ENCODE data around the gene CES2.
"Not testable (repeated sequence)": the region's sequence is repeated elsewhere in the genome, so short reads cannot be mapped to it uniquely, and the experiment has no call there.

Gene CES2

DNA sequence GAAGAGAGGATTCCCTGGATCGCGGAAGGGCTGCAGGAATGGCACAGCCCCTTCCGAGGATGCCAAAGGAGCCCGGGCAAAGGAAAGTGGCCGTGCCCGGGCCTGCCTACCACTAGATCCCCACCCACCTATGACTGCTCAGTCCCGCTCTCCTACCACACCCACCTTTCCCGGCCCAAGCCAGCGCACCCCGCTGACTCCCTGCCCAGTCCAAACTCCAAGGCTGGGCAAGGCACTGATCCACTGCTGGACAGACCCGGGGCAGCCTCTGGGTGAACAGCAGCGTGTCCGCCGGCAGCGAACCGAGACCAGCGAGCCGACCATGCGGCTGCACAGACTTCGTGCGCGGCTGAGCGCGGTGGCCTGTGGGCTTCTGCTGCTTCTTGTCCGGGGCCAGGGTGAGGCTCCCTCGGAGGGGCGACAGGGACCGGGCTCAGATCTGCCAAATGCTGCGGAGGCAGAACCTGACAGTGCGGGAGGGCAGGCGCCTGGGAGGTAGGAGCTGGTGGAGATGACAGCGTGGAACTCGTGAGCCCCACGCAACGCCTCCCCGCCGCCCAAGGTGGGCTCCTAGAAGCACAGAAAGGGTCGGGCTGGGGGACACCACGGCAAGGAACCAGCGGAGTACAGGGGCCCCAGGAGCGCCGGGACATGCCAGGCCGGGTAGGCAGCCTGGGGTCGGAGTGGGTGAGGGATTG, at the start of gene CES2:
TSS of gene CES2 (plus strand) at position 203 of the 698 bp plus-strand sequence. CDS start at position 323, 120 bp downstream.
- no peak for DNase-seq

GRCh38 chr16:66886321-66886720, 49.0 kb upstream of the CES2 start:
- DNase-seq: no peak

GRCh38 chr16:66886914-66887313, 48.4 kb upstream of the CES2 start:
- DNase-seq: no peak

DNA sequence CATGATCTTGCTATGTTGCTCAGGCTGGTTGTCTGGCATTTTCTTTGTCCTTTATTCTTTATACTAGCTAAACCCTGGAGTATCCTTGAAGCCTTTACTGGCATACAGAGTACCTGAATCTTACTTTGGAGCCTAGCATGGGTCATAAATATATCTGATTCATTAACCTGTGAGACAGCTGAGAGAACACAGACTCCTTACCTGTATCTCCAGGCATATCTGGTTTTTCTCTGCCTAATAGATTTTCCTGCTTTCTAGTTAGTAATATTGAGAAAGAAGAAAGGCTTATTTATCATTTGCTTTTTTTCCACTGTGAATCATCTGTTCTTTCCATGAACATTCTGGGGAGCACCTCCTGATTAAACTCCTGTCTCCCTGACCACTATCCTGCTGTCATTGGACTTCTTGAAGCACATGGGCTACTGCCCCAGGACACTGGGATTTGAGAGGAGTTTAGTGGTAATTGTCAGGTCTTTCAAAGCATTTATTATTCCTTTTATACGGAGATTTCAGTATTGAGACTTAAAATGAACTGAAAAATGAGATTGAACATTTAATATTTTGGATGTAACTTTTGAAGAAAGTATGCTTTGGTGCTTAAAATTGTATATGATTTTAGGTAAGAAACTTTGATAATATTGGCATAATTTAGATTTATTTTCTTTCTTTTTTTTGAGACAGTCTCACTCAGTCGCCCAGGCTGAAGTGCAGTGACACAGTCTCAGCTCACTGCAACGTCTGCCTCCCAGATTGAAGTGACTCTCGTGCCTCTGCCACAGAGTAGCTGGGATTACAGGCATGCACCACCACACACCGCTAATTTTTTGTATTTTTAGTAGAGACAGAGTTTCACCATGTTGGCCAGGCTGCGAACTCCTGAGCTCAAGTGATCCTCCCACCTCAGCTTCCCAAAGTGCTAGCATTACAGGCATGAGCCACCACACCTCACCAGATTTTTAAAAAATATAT, 46.4 kb upstream of the CES2 start:
- DNase-seq: no peak

DNA sequence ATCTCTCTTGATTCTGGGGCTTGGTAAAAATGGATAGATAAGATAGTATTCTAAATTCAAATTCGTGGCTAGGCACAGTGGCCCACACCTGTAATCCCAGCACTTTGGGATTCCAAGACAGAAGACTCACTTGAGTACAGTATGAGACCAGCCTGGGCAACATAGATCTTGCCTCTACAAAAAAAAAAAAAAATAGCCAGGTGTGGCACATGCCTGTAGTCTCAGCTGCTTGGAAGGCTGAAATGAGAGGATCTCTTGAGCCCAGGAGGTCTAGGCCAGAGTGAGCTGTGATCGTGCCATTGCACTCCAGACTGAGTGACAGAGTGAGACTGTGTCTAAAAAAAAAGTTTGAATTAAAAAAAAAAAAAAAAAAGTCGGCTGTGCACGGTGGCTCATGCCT, 45.7 kb upstream of the CES2 start:
- no peak for DNase-seq

GRCh38 chr16:66890799-66891198, 44.5 kb upstream of the CES2 start:
- DNase-seq: no peak

DNA sequence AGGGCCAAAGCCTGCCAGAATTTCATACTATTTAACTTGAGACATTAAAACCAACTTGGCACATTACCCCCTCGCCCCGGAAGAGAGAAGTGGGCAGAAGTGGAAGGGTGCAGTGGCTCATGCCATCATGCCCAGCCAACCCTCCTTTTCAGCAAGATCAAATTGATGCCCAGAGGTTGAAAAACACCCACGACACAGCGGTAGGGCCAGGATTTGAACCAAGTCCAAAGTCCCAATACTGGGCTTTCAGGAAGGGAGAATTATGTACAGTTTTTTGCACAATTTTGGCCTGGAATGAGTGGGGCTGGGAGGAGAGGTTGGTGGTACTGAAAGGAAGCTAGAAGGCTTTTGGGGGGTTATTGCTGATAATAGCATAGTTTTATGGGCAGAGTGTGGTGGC, 44.0 kb upstream of the CES2 start:
- no peak for DNase-seq

DNA sequence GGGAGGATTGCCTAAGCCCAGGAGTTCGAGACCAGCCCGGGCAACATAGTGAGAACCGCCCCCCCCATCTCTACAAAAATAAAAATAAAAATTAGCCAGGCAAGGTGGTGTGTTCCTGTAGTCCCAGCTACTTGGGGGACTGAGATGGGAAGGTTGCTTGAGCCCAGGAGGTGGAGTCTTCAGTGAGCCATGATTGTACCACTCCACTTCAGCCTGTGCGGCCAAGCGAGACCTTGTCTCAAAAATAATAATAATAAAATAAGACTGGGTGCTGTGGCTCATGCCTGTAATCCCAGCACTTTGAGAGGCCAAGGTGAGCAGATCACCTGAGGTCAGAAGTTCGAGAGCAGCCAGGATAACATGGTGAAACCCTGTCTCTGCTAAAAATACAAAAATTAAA, 43.5 kb upstream of the CES2 start:
- no peak for DNase-seq

DNA sequence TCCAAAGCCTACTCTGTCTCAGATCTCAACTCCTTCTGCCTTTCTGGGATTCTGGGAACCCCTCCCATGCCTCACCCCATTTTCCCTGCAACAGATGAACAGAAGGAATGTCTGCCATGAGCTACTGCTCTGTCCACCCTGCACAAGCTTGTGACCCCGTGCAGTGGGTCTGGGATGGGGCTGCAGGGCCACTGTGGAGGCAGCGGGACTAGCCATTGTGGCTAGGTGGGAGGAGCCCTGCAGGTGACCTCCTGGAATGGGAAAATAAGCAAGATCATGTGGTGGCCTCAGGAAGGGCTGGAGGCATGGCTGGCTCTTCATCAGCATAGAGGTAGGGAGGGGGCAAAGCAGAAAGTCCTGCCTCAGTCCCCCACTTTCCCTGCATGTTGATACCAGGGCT, 41.3 kb upstream of the CES2 start:
- DNase-seq: no peak

DNA sequence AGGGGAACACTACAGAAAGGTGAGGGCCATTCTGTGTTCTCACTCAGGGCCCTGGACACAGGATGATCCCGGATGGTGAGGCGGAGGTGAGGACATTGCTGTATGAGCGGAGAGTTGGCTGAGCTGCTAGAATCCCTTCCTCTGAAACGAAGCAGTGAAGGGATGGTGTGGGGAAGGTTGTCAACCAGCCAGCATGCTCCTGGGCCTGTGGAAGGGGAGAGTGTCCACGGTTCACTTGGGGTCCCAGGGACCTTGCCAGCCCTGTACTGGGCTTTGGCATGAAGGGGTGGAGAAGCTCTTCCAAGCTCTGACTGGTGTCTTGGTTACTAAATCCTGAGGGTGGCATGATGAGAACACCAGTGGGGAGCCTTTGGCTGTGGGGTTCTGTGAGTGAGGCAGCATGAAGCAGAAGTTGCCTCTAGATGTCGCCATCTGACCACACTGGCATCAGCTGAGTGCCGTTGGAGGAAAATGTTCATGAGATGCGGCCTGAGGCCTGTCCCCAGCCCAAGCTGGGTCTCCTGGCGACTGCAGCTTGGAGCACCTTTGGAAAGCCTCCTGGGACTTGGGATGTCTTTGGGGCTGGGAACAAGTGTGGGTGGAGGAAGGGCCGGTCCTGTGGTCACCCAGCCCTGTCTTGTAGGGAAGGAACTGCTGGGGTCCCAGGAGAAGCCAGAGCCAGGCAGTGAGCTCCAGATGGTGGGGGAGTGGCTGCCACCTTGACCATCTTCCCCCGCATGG, 40.2 kb upstream of the CES2 start:
- DNase-seq: peak; percentile 27

GRCh38 chr16:66895689-66895979, 39.7 kb upstream of the CES2 start:
- DNase-seq: no peak

DNA sequence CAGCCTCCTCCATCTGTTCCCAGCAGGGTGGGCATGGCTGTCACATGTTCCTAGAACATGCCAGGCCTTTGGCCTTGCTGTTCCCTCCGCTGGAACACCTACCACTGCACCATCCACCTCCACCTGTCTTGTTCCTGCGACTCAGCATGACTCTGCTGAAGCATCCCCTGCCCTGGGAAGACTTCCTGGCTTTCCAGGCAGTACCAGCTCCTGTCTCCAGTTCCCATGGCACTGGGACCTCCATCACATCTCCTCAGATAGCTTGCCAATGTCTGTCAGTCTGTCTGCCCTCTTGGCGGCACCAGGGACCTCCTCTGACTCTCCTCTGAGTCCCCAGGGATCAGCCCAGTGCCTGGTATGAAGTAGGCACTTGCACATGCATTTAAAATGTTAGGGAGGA, 39.3 kb upstream of the CES2 start:
- no peak for DNase-seq

DNA sequence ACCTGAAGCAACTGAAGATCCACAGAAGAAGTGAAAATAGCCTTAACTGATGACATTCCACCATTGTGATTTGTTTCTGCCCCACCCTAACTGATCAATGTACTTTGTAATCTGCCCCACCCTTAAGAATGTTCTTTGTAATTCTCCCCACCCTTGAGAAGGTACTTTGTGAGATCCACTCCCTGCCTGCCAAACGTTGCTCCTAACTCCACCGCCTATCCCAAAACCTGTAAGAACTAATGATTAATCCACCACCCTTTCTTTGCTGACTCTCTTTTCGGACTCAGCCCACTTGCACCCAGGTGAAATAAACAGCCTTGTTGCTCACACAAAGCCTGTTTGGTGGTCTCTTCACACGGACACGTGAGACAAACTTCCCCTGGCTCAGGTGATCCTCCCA, 38.6 kb upstream of the CES2 start:
- not testable (repeated sequence) for DNase-seq

DNA sequence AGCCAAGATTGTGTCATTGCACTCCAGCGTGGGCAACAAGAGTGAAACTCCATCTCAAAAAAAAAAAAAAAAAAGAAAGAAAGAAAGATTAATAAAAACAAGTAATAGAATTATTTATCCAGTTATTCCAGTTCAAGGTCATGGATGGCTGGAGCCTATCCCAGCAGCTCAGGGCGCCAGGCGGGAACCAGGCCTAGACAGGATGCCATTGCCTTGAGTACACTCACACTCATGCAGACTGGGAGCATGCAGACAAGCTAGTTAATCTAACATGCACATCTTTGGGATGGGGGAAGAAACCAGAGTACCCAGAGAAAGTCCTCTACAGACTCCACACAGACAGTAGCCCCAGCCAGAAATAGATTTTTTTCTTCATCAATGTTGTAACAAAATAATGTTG, 37.1 kb upstream of the CES2 start:
- no peak for DNase-seq

GRCh38 chr16:66898933-66899309, 36.4 kb upstream of the CES2 start:
- DNase-seq: no peak

DNA sequence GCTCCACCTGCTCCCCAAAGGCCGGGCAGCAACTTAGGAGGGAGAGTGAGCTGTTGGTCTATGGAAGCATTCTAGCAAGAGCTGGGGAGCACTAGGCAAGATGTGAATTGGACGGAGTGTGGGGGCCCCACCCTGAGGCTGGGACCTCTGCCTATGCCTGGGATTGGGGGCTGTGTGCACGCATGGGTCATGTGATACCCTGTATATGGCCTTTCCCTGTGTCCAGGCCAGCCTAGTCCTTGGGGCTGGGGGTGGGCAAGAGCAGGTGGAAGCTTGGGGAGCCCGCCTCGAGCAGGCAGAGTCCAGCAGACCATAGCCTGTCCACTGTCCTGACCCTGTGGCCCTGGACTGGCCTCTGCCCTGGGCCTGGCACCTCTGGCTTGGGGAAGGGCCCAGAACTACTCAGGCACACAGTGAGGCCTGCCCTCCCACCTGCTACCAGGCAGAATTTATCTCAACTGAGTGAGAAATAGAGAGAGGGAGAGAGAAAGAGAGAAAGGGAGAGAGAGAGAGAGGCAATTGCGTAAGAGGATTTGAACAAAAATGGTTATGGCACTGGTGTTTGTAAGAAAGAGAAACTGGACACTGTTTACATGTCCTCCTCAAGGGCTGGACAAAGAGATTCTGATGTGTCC, 35.9 kb upstream of the CES2 start:
- DNase-seq: no peak

GRCh38 chr16:66899945-66900710, 35.2 kb upstream of the CES2 start:
- DNase-seq: peak; percentile 23

GRCh38 chr16:66900721-66901441, 34.4 kb upstream of the CES2 start:
- no peak for DNase-seq

DNA sequence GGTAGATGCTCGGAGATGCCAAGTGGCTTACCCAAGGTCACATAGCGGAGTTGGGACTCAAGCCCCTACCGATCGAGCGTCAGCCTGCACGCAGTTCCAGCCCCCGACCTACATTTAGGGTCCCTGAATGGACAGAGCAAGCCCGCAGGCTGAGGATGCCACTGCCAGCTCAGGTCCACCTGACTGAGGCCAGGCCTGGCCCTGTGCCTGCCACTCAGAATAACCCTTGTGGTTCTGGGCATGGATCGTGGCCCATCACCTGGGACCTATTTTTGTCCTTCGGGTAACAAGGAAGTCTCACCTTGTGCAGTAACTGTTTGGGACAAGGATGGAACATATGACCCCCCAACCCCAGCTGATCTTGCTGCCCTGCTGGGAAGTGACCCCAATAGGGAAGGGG, 33.7 kb upstream of the CES2 start:
- DNase-seq: no peak

DNA sequence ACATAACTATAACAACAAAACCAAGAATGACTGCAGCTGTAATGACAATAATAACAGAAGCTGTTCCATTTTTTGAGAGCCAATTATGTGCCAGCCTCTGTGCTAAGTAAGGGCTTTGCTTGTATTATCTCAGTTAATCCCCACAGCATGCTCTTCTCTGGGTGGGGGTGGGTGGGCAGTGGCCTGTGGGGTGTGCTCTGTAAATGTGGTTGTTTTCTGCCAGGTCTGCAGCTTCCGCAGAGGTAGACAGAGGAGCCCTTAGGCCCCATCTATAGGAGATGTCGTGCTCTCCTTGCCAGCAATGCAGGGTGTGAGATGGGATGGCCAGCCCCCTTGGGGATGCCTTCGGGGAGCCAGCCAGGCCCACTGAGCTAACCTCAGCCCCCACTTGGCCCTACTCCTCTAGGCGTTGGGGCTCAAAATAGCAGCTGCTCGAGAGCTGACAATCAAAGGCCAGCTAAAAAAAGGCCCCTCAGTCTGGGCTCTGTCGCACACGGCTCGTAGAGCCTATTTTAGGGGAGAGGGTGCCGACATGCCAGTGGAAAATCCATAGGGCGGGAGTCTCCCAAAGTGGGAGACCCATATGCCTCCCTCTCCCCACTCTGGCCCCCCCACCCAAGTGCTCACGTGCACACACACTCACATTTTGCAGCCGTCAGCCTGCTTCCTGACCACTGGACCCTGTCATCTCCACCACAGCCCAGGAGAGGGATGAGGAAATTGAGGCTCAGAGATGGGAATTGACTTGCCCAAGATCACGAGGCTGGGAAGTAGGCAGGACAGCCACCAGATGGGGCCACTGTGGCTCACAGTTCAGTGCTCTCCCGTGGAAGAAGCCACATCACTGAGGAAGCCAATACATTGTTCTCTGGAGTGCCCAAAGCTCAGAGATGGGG, 32.4 kb upstream of the CES2 start:
- DNase-seq: no peak
